ENCODE results near the gene ARMC2. TPM values are rescaled to one million over a fixed set of nuclear protein-coding genes. Genes with fewer than 3 reads are reported as not detected.

ARMC2 gene
- total and polyA plus RNA-seq, 2 of the 4 experiments (the other 2 are of a cell fraction) = 0.72 to 3.9 TPM

GRCh38 chr6:108809211-108809610 lies 39.0 kb upstream of the ARMC2 start:
- no peak overlapping the region for H3K4me3 ChIP-seq (ENCODE audit: insufficient read depth, low read depth, low read length)
- no TSS peak for BruUV-seq (replicated peaks)
- no peak overlapping the region for H3K4me2 ChIP-seq (ENCODE audit: low read depth, low read length)
- H2BK5ac ChIP-seq (ENCODE audit: low read depth, low read length, poor library complexity, severe bottlenecking) = no peak overlapping the region
- no peaks in the 10 kb centered on the region for H3K79me1 ChIP-seq (ENCODE audit: low read depth in 1 of 2, low read length in 2 of 2)
- no peak overlapping the region for H3K14ac ChIP-seq (replicated peaks; ENCODE audit: low read depth, low read length)
- H3K4ac ChIP-seq (ENCODE audit: low read depth, low read length) = no peak overlapping the region
- H2AK5ac ChIP-seq (ENCODE audit: low read depth, low read length) = no peak overlapping the region
- ATAC-seq (ENCODE audit: low read depth) (no peak), DNase-seq (no peak)
- WGBS, 2 experiments (ENCODE audit: extremely low coverage in 2 of 2, insufficient read length in 1 of 2) = 70% methylated on average over 2 of the region's 2 CpGs; no CpG with 5 or more reads in 1 of the 2 experiments
- no peak overlapping the region for H4K5ac ChIP-seq (ENCODE audit: low read depth, low read length)
- H4K8ac ChIP-seq (ENCODE audit: low read depth in 2 of 2, low read length in 2 of 2) = no peak overlapping the region
- H3K56ac ChIP-seq (ENCODE audit: extremely low read depth, insufficient read depth, low read length) = no peak overlapping the region
- dilution Hi-C loops (cut with HindIII; ENCODE audit: low sequenced_read_pairs, unreplicated experiment) = no loop called here
- no peak overlapping the region for H3K27ac ChIP-seq (ENCODE audit: insufficient read depth, low read length)
- intact Hi-C loops (cut with micrococcal nuclease) = no loop called here
- CTCF ChIA-PET = no interaction called here
- H2AK9ac ChIP-seq (replicated peaks; ENCODE audit: low read depth, low read length, poor library complexity) = no peak overlapping the region
- no peaks in the 10 kb centered on the region; the same call in 1 of the 2 replicates for H3K9me1 ChIP-seq (ENCODE audit: insufficient read depth, low read length)
- H2BK15ac ChIP-seq (ENCODE audit: low read depth, low read length) = no peak overlapping the region
- H3K36me3 ChIP-seq (ENCODE audit: control insufficient read depth, insufficient read depth, low read length) = no peaks in the 10 kb centered on the region
- no peak overlapping the region for H3K18ac ChIP-seq (ENCODE audit: low read depth, low read length)
- H3K4me1 ChIP-seq (ENCODE audit: control insufficient read depth, insufficient read depth, low read length) = peaks cover 9% of the 10 kb centered on the region
- H2BK120ac ChIP-seq (ENCODE audit: low read depth, low read length) = no peak overlapping the region
- H4K20me1 ChIP-seq (ENCODE audit: insufficient read depth, low read length) = no peaks in the 10 kb centered on the region
- no peaks in the 10 kb centered on the region for H3K9me3 ChIP-seq (ENCODE audit: control insufficient read depth, insufficient read depth, low read length)
- H2AFZ ChIP-seq (replicated peaks; ENCODE audit: low read length, poor library complexity) = no peak overlapping the region
- in situ Hi-C loops (cut with MboI; ENCODE audit: low sequenced_read_pairs) = no loop called here
- TF ChIP-seq MAZ (IDR thresholded peaks at IDR 0.05; ENCODE audit: borderline replicate concordance, low read depth, low read length) (no peak), USF2 (IDR thresholded peaks at IDR 0.05; ENCODE audit: low read depth, low read length) (no peak), SMC3 (IDR thresholded peaks at IDR 0.05; ENCODE audit: low read depth, low read length) (no peak), MXI1 (IDR thresholded peaks at IDR 0.05; ENCODE audit: borderline replicate concordance, low read depth, low read length) (no peak), BHLHE40 (IDR thresholded peaks at IDR 0.05; ENCODE audit: low read depth, low read length) (no peak), CTCF (conservative IDR thresholded peaks at IDR 0.05; ENCODE audit: low read depth, low read length) (no peak), MAFK (IDR thresholded peaks at IDR 0.05; ENCODE audit: low read depth, low read length) (no peak), NFE2L2 (IDR thresholded peaks at IDR 0.05; ENCODE audit: low read depth, low read length) (no peak), CHD1 (IDR thresholded peaks at IDR 0.05; ENCODE audit: low read depth, low read length) (no peak), RAD21 (IDR thresholded peaks at IDR 0.05; ENCODE audit: low read length) (no peak), CEBPB (IDR thresholded peaks at IDR 0.05; ENCODE audit: low read depth, low read length) (no peak), RCOR1 (IDR thresholded peaks at IDR 0.05; ENCODE audit: insufficient replicate concordance, low read length) (no peak), ELK1 (IDR thresholded peaks at IDR 0.05; ENCODE audit: borderline replicate concordance, low read depth, low read length) (no peak)
- POLR2A ChIA-PET (ENCODE audit: unreplicated experiment) = no interaction called here
- no peak overlapping the region for H3K23ac ChIP-seq (ENCODE audit: low read depth, low read length)
- H4K91ac ChIP-seq (ENCODE audit: insufficient read depth, low read depth, low read length) = no peak overlapping the region
- H2BK20ac ChIP-seq (ENCODE audit: low read depth, low read length) = no peak overlapping the region
- H3K27me3 ChIP-seq (ENCODE audit: control insufficient read depth, insufficient read depth, low read length) = no peaks in the 10 kb centered on the region
- H3K9ac ChIP-seq (ENCODE audit: low read depth, low read length) = no peak overlapping the region
